Measurements from ENCODE around the gene MRTFB. TPM values are rescaled to one million over a fixed set of nuclear protein-coding genes. Genes with fewer than 3 reads are reported as not detected.

MRTFB gene
- total RNA-seq, 2 donors from 2014 or later: 41.0 to 42.0 TPM

DNA sequence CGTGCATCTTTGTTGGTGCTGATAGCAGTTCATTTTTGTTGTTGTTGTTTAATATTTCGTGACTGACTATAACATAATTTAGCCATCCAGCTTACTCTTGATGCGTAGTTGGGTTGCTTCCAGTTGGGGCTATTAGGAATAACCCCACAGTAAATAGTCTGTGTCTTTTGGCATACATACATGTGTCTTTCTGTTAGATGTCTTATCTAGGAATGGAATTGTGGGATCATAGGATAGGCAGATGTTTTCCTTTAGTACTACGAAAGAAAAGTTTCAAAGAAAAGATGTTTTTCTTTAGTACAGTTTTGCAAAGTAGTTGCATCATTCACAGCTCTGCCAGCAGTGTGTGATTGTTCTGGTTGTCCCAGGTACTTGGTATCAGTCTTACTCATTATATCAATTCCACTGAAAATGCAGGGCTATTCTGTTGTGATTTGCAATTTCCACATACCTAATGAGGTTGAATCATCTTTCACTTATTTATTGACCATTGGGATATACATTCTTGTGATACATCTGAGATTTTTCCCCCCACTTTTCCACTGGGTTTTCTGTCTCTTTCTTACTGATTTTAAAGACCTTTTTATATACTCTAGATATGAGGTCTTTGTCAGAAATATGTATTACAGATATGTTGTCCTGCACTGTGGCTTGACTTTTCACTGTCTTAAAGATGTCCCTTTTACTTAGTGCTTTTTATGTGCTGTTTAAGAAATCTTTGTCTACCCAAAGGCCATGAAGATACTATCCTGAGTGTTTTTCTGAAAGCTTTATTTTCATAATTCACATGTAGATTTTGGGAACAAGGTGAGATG, 173.3 kb downstream of the MRTFB start:
- DNase-seq (ENCODE audit: low spot score): no peak
- intact Hi-C loops (cut with DNase I): loop anchor here in 1 of 2 donors (5.0 to 10.0 kb wide), 2 partner anchors 283 to 320 kb away; partner anchors contain the start of gene ERCC4

- intact Hi-C loops (cut with DNase I): loop anchor here in 1 of 2 donors (5.0 to 10.0 kb wide), 2 partner anchors 279 to 324 kb away; partner anchors contain the start of gene ERCC4
Observed at GRCh38 chr16:14248791-14249190, 177.7 kb downstream of the MRTFB start.

GRCh38 chr16:14249291-14250032, 178.3 kb downstream of the MRTFB start:
- DNase-seq (ENCODE audit: low spot score): no peak
- intact Hi-C loops (cut with DNase I): loop anchor here in 1 of 2 donors (5.0 to 10.0 kb wide), 2 partner anchors 278 to 325 kb away; partner anchors contain the start of gene ERCC4

More at GRCh38 chr16:14248791-14249190, 177.7 kb downstream of the MRTFB start:
- no peak for DNase-seq (ENCODE audit: low spot score)

- DNase-seq (ENCODE audit: low spot score): no peak
- intact Hi-C loops (cut with DNase I): no loop called here
Observed at GRCh38 chr16:14251419-14251818, 180.3 kb downstream of the MRTFB start.

DNA sequence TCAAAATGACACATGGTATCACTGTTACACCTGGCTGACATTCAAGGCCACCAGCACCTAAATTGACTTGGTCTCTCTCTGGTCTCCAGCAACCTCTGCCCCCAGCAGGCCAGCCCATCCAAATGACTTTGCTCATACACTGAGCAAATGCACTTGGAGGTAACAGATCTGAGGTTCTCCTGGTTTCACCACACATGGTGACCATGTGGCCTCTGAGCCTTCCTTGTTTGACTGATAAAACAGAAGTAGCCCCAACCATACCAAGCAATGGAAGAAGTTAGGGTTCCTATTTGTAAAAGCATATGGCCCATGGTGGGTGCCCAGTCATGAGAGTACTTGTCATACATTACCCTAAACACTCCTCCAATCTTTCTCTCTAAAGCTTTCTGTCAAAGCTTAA, 181.7 kb downstream of the MRTFB start:
- DNase-seq (ENCODE audit: low spot score): no peak
- intact Hi-C loops (cut with DNase I): no loop called here

- intact Hi-C loops (cut with DNase I): no loop called here
- no peak for DNase-seq (ENCODE audit: low spot score)
Observed at GRCh38 chr16:14263011-14263410, 191.9 kb downstream of the MRTFB start.

DNA sequence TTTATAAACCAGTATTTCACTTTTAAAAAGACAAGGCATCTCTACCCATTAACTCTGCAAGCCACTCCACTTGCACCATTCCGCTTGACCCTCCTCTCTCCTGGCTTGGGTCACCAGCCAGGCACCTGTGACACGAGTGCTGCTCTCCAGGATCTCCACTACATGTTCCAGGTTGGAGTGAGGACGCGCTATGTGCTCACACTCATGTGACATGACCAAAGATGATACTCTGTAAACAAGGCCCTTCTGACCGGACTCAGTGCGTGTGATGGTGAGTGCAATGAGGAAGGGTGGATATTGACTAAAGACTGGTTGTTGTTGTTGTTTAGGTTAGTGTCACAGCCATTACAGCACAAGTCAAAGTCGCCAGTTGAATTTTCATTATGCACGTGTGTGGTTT, 192.7 kb downstream of the MRTFB start:
- no peak for DNase-seq (ENCODE audit: low spot score)
- intact Hi-C loops (cut with DNase I): no loop called here

- intact Hi-C loops (cut with DNase I): no loop called here
- no peak for DNase-seq (ENCODE audit: low spot score)
Observed at GRCh38 chr16:14264327-14264943, 193.3 kb downstream of the MRTFB start.

- DNase-seq (ENCODE audit: low spot score): no peak
- intact Hi-C loops (cut with DNase I): no loop called here
Observed at GRCh38 chr16:14268073-14268472, 197.0 kb downstream of the MRTFB start.

DNA sequence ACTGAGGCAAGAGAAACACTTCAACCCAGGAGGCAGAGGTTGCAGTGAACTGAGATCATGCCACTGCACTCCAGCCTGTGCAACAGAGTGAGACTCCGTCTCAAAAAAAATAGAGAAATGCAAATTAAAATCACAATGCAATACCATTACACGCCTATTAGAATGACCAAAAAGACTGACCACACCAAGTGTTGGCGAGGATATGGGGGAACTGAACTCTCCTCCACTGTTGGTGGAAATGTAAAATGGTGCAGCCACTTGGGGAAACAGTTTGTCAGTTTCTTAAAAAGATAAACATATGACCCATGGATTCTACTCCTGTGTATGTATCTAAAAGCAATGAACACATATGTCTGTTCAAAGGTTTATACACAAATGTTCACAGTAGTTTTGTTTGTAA, 204.8 kb downstream of the MRTFB start:
- intact Hi-C loops (cut with DNase I): no loop called here
- no peak for DNase-seq (ENCODE audit: low spot score)

GRCh38 chr16:14278749-14279148, 207.6 kb downstream of the MRTFB start:
- intact Hi-C loops (cut with DNase I): no loop called here
- no peak for DNase-seq (ENCODE audit: low spot score)

GRCh38 chr16:14280541-14280940, 209.4 kb downstream of the MRTFB start:
- intact Hi-C loops (cut with DNase I): no loop called here
- no peak for DNase-seq (ENCODE audit: low spot score)

DNA sequence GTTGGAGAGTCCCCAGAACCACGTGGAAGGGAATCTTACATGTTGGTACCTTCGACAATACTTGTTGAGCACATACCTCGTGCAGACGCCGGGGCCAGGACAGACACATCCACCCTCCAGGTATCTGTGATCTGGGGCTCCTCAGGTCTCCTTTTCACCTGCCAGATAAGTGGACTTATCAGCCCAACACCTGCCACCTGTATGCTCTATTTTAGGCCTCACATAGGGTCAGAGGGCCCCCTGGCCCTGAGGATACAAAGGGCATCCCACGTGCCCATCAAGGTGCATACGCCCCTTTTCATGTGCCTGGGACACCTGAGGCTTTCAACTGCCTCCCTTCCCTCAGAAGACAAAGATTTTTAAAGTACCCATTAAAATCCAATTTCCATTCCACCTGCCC, 212.7 kb downstream of the MRTFB start:
- DNase-seq (ENCODE audit: low spot score): peak; percentile 44
- intact Hi-C loops (cut with DNase I): no loop called here

DNA sequence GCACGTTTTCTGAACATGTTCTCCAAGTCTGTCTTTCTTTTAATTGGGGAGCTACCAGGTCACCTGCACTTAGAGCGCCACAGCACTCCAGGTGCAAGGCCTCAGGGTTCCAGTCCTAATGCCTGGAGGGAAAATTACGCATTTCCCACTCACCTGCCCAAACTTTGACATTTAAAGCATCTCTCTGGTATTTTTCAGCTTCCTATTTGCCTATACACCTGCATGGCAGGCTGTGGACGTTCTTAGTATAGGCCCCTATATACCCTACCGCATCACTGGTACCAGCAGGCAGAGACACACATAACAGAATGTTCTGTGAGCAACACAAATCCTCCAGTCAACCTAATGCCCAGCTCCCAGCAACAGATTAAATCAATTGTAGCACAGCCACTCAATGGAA, 213.3 kb downstream of the MRTFB start:
- DNase-seq (ENCODE audit: low spot score): peak; percentile 49
- intact Hi-C loops (cut with DNase I): no loop called here

- intact Hi-C loops (cut with DNase I): no loop called here
- peak; percentile 87 for DNase-seq (ENCODE audit: low spot score)
Observed at GRCh38 chr16:14284930-14285512, 213.9 kb downstream of the MRTFB start.

- DNase-seq (ENCODE audit: low spot score): peak; percentile 97
- intact Hi-C loops (cut with DNase I): no loop called here
Observed at GRCh38 chr16:14285513-14286367, 214.6 kb downstream of the MRTFB start.

- DNase-seq (ENCODE audit: low spot score): peak; percentile 78
- intact Hi-C loops (cut with DNase I): no loop called here
Observed at GRCh38 chr16:14286368-14287230, 215.5 kb downstream of the MRTFB start.

Data from posterior vena cava (tissue), 2 donors.